Stimulated activated CD4-positive, alpha-beta T cell treated with anti-CD3 and anti-CD28 coated beads, Interleukin-4, amount 100 ng/mL, for 1 hour (primary cell): ENCODE results near the gene ELK4.

ENCODE experiments used
- DNase-seq: peaks from one replicate; pipeline ENCODE4 v3.0.0-alpha.2; 2020

Gene ELK4

DNA sequence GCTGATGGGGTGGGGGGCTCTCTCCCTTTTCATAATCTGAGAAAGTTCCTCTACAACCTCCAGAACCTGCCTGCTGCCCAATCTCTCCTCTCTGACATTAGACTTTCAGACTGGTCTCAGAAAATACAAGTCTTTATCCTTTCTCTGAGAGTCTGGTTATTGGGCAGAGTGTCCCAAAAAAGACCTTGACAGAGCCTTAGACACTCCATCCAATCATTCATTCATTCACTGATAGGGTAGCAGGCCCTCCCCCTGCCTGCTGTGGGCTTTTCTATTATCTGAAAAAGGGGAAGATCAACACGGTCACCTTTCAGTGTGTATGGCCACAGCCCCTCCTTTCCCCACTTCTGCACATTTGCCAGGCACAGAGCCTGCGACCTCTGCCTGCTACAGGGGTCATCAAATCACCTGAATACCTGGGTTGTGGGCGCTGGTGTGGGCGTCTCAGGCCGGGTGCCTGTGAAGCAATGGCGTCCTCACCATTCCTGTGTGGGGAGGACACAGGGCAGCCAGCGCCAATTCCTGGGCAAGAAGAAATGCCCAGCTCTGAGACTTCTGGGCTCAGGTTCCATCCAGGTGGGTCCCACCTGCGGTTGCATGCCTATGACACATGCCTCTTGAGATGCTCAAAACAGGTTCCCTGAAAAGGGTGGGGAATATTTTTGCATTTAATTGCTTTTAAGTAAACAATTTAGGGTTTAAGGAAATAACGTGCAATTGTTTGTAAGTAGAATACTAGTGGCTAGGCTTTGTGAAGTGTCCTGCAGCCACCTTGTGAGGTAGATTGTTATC is 52.8 kb downstream of the ELK4 start:
- DNase-seq = no peak

DNA sequence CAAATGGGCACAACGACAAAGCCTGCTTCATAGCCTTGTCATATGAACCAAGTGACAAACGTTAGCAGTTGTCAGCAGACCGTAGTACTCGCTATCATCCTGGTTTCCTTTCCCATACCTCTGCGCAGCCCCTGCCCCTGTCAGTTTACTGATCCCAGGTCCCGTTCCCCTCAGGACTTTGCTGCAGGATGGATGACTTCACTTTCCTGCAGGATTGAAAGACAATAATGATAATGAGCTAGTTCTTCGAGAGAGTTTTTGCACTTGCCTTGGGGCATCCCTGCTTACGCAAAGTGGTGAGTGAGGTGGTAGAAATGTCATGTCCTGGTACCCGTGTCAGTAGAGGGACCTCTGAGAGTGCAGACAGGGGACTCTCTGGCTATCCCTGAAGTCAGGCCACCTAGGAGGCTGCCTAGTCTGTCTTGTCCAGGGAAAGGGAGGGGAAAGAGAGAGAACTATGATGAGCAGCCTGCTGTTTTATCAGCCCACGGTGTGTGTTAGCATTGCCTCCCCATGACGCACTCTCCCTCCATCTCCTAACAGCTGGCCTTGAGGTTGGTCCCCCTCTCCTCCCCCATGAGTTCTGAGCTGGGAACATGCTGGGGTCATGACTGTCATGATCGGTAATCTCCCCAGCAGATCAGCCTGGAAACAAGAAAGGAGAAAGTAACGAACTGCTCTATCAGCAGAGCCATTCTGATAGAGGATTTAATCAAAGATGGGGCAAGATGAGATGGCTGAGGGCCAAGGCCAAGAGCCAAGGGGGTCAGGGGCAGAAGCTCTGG is 53.7 kb downstream of the ELK4 start:
- DNase-seq = no peak

DNA sequence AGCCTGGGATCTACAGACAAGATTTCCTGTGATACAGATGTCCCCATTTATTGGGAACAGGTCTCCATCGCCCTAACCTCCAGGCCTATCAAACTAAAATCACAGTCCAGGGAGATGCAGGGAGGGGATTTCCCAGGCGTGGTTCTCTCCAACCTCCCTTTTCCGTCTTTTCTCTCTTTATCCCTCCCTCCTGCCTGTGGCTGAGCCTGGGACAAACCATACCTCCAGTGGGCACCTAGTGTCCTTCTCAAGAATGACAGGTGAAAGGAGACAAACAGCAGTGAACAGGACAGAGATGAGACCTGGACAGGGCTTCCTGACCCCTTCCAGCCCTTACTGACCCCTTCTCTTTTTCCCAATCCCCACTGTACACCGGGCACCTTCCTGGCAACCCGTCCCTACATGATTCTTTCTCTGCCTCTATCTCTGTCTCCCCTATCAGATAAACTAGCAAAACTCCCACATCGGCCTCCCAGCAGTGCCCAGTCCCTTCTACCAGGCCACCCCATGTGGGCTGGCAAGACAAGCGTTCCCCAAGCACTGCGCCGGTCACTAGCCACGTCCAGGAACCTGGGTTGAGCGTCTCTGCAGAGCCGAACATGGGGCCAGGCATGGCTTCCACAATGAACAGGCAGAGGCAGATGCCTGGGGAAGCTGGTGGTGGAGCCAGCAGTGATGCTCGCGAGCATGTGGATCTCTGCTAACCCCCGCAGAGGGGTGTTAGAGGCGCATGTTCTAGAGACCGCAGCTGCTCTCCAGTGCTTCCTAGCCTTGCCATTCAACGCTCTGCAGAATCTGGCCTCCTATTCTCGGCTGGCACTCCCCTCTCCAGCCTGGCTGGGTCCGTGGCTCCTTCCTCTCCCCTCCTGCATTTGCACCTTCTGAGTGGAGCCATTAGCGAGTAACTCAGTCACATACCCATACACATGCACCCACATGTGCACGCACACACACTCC is 54.7 kb downstream of the ELK4 start:
- no peak for DNase-seq

DNA sequence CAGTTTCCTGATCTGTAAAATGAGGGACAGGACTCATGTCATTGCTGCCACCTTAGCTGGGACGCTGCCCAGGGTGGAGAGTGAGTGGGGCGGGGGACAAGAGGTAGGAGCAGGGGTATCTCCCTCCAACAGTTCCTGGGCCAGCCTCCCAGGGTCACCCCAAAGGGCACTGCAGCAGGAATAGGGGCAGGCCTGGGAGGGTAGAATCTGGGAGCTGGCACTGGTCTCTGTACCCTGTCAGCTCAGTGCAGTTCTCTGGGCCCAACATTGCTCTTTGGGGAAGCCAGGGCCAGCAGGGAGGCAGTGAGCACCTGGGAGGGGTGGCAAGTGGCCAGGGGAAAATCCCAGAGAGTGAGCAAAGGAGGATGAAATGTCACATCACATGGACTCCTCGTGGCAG is 55.8 kb downstream of the ELK4 start:
- DNase-seq = no peak

DNA sequence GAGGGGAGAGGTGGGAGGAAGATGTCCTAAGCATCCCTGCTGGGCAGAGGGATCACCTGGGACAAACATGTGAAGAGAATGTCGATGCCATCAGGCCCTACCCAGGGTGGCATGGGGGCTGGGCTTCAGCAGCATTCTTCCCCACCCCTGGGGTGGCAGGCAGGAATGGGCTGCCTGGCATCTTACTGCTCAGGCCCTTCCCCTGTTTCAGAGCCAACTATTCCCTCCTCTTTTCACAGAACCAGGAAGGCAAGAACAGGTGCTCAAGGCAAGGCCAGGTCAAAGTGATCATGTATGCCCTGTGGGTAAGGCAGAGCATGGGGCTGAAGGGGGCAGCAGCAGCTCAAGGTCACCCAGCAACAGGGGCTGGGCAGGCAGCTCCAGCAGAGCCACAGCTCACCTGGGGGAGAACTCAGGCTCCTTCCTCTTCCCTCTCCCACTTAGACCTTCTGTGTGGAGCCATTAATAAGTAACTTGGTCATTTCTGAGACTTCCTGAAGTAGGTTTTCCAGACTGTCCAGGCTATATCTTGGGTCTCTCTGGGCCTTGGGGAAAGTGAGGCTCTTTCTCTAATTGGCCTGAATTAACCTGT is 56.4 kb downstream of the ELK4 start:
- no peak for DNase-seq

DNA sequence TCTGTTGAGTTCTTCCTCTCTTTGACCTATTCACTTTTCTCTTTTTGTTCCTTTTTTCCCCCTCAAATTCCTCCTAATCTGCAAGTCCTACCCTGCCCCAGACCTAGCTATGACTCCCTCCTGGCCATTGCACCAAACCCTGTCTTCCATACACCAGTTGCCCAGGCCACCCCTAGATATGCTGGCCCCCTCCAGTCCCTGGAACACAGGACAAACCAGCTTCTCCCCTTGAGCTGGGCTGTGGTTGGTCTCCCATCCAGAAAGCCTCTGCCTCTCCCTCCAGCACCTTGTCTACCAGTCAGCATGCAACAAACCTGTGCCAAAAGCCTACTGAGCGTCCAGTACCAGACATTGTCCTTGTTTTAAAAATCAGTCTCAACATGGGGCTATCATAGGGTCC is 59.4 kb downstream of the ELK4 start:
- DNase-seq = no peak

DNA sequence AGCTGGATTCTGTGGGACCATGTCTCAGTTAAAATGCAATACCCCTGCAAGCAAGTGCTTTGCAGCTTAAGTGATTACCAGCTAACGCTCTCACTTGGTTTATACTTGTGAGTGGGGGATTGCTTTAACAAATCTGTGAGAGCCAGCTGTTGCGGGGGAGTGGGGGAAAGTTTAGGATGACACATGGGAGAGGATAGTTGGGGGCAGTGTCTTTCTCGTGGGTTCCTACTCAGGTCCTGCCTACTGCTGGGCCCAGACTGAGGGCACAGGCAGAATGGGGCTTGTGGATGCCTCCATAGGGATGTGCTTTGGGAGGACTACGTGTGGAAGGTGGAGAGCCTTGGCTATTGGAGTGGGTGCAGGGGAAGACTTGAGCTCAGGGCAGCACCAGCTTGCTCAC is 60.1 kb downstream of the ELK4 start:
- no peak for DNase-seq

DNA sequence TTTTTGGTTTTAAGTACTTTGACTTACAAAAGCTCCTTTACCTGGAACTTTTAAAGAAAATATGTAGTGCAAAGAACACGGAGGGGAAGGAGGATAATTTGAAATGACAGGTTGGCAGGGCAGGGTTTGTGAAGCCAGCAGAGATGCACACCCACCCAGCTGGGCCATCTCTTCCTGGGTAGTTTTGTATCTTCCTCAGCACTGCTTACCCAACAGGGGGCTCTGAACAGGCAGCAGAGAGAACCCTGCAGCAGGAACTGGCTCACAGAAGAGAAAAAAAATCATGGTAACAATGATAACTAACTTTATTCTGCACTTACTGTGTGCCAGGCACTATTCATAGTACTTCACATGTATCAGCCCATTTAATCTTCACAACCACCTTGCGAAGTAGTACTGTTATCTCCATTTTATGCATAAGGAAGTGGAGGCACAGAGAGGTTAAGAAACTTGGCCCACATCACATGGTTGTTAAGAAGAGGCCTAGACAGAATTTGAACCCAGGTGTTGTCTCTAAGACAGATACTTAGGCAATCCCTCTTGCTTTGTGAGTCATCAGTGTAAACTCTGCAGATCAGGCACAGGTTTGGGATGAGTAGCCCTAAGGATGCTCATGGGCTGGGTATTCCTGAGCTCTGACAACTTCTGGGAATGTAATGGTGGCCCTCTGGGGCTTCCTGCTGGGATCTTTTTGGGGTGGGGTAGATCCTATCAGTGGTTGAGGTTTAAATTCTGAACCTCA is 60.8 kb downstream of the ELK4 start:
- DNase-seq = no peak

DNA sequence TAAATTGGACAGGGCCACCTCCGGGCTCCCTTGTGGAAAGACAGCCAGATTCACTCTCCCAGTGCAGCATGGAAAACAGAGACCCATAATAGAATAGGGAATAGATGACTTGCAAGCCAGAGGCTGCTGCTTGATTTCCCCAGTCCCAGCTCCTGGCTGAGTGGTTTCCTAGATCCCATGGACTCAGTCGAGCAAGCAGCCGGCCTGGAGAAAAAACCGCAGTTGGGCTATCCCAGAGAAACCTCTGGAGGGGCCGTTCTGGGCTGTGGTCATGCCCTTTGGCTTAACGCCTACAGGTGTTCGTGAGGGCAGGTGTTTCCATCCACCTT is 61.7 kb downstream of the ELK4 start:
- DNase-seq = no peak

DNA sequence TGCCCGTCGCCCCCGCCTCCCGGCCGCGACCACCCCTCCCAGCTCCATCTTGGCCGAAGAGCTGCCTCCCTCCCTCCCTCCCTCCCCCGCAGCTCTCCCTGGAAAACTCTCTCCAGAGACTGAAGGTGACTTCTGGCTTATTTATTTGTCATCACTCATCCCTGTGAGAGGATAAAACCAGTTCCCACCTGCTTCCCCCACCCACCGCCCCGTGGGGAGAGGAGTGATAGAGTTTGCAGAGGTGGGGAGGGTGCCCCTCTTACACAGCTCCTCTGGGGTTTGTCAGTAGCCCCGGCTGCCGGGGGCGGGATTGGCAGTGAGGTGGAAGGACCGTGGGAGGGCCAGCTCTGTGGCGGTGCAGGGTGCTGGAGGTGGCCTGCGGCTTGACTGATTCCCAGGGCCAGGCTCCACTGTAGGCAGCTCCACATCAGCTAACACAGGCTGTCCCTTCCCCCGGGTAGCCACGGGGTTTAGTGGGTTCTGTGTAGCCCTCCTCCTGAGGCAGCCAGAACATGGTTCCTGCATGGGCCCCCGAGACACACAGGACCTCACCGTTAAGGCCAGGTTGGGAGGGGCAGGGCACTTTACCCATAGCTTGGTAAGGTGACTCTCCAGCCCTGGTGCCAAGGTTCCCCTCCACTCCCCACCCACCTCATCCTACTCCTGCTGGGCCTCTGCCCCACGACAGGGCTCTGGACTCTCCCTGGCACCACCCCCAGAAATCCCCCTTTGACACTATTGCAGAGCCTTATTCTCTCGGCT is 62.2 kb downstream of the ELK4 start:
- DNase-seq = no peak

DNA sequence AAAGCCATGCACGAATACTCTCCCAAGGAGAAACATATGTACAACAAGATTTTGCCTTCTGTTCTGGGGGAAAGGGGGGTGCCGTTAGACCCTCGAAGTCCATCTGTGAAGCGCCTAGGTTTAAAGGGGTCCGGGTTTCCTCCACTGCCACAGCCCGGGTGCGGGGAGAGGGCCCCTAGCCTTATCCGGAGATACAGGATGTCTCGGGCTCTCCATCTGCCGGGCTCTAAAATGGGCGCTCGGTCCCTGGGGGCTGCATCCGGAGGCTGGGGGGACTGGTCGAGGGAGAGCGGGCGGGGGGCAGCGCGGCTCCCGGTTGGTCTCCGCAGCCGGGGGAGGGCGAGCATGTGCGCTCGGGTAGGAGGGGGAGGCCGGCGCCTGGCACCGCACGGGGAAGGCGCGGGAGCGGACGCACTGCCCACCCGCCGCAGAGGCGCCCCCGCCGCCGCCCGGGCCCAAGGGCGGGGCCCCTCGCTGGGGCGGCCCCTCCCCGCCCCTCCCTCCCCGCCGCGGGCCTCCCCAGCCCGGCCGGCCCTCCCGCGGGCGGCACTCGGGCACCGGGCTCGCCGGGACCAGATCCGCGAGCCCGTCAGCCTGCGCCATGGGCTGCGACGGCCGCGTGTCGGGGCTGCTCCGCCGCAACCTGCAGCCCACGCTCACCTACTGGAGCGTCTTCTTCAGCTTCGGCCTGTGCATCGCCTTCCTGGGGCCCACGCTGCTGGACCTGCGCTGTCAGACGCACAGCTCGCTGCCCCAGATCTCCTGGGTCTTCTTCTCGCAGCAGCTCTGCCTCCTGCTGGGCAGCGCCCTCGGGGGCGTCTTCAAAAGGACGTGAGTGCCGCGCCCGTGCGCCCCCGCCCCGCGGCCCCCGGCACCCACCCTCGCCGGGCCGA is 63.1 kb downstream of the ELK4 start:
- no peak for DNase-seq

DNA sequence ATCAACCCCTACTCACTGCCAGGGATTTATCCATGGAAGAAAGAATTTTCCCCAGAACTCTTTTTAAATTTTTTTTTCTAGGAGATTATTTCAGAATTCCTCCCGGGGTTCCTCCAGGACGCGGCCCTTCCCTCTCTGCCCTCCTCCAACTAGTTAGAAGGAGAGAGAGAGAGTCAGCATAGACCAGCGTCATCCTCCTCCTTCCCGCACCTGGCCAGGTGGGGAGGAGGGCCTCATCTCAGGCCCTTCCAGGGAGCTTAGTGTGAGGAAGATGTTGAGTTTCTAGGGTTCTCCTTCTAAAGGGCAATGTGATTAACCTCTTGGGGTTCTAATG is 63.7 kb downstream of the ELK4 start:
- no peak for DNase-seq

DNA sequence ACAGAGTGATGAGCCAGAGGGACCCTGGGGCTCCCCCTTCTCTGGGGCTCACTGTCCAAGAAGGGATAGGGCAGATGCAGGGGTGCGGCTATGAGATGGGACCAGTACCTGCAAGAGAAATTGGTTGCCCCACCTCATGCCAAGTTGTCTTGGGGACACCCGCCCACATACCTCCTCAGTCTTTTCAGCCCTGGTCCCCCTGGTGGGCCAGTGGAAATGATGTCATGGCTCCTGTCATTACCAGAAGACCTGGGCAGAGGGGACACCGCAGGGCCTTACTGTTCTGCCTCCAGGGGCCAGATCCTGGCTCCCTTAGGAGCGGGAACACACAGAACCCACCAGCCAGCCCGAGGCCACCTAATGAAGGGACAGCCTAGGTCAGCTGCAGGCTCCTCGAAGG is 64.1 kb downstream of the ELK4 start:
- DNase-seq = no peak

DNA sequence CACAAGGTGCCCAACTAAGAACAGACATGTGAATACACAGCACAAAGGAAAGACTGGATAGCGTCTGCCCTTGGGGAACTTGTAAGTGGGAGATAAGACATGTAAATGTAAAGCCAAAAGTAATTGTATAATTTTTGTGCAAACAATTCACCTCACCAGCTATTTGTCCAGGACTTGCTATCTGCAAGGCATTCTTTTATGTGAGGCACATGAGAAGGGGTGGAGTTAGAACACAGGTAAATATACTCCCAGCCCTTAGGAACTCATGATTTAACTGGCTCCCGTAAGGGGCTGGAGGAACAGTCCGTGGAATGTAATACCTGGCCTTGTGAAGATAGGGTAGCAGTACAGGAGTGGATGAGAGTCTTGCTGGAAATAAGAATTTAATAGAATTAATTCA is 66.0 kb downstream of the ELK4 start:
- no peak for DNase-seq

DNA sequence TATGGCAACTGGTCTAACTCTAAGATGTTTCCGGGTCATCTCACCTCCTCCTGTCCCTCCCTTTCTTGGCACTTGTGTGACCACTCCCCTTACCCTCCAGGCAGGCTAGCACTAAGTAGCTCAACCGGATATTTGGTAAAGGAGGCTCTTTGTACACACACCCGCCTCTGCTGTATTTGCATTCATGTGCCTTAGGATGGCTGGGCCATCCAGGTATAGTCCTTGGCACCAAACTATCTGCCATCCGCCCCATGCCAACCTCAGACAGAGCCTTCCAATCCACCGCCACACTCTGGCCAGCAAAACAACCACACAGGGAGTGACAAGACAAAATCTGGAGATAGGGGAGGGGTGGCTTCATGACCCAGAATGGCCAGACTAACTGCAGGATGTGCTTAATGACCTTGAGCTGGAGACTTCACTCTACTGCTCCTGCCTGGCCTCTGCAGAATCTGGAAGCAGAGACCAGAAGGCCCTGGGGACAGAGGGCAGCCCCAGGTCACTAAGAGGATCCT is 67.8 kb downstream of the ELK4 start:
- DNase-seq = no peak

DNA sequence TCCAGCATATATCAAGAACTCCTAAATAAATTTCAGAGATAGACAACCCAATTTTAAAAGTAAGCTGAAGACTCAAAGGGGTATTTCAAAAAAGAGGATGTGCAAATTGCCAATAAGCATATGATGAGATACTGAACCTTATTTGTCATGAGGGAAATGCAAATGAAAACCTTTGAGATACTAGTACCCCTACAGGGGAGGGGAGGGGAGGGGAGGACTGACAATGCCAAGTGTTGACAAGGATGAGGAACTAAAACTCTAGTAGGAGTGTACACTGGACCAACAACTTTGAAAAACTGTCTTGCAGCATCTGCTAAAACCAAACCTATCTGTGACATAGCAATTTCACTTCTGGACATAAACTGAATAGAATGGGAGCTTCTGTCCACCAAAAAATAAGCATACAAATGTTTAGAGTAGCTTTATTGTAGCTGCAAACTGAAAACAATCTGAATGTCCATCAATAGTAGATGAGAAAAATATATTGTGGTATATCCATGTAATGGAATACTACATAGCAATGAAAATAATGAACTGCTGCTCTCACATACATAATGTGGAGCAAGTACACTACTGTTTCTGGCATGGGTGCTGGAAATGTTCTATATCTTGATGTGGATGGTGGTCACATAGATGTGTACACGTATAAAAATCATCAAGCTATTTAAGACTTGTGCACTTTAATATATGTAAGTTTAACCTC is 70.2 kb downstream of the ELK4 start:
- DNase-seq = no peak
